GM12878 (cell line): Measurements from ENCODE around the gene GIMAP2. TPM values are rescaled to one million over a fixed set of nuclear protein-coding genes. Genes with fewer than 3 reads are reported as not detected.

Experiments
- ASH2L ChIP-seq: fragments of 300-600, 200-600 bp; sonication (generic); IDR thresholded peaks from 2 replicates; pipeline ENCODE4 v1.6.1; 2017; ENCODE audit warnings: low read depth, mild to moderate bottlenecking, borderline replicate concordance
- ATF3 ChIP-seq: IDR thresholded peaks from 2 replicates; pipeline ENCODE4 v1.6.1; 2011; ENCODE audit warnings: low read depth, mild to moderate bottlenecking, low read length, moderate library complexity, borderline replicate concordance; ENCODE audit errors: extremely low read depth
- BCL11A ChIP-seq: IDR thresholded peaks from 2 replicates; pipeline ENCODE4 v1.6.1; 2011; ENCODE audit warnings: low read depth, low read length
- BCL3 ChIP-seq: IDR thresholded peaks from 2 replicates; pipeline ENCODE4 v1.6.1; 2011; ENCODE audit warnings: borderline replicate concordance, low read depth, mild to moderate bottlenecking, moderate library complexity, low read length; ENCODE audit not compliant: insufficient read depth, poor library complexity, severe bottlenecking
- DPF2 ChIP-seq: fragments of 450-650 bp; IDR thresholded peaks from 2 replicates; pipeline ENCODE4 v1.6.1; 2017; ENCODE audit warnings: mild to moderate bottlenecking
- EED ChIP-seq: sonication (generic); IDR thresholded peaks from 2 replicates; pipeline ENCODE4 v1.6.1; 2016; ENCODE audit warnings: antibody characterized with exemption, low read depth
- ELK1 ChIP-seq: IDR thresholded peaks from 2 replicates; pipeline ENCODE4 v1.6.1; 2012; ENCODE audit warnings: low read depth, low read length, improper control_type of control experiment
- FOXK2 ChIP-seq: fragments of 450-650 bp; IDR thresholded peaks from 2 replicates; pipeline ENCODE4 v1.6.1; 2017; ENCODE audit warnings: mild to moderate bottlenecking, moderate library complexity
- GATAD2B ChIP-seq: fragments of 450-650 bp; conservative IDR thresholded peaks from 2 replicates; pipeline ENCODE4 v1.6.1; 2017; ENCODE audit warnings: low read depth, mild to moderate bottlenecking, moderate library complexity
- HDGF ChIP-seq: fragments of 450-650 bp; IDR thresholded peaks from 2 replicates; pipeline ENCODE4 v1.6.1; 2016; ENCODE audit warnings: antibody characterized with exemption
- IKZF1 ChIP-seq: fragments of 450-650 bp; conservative IDR thresholded peaks from 2 replicates; pipeline ENCODE4 v1.6.1; 2017; ENCODE audit warnings: antibody characterized with exemption, mild to moderate bottlenecking
- KLF5 ChIP-seq: fragments of 450-650 bp; IDR thresholded peaks from 2 replicates; pipeline ENCODE4 v1.6.1; 2014; ENCODE audit warnings: mild to moderate bottlenecking; ENCODE audit not compliant: partially characterized antibody
- MLLT1 ChIP-seq: fragments of 450-650 bp; IDR thresholded peaks from 2 replicates; pipeline ENCODE4 v1.6.1; 2016; ENCODE audit warnings: mild to moderate bottlenecking
- MTA3 ChIP-seq: IDR thresholded peaks from 2 replicates; pipeline ENCODE4 v1.6.1; 2012; ENCODE audit warnings: low read length, inconsistent platforms, borderline replicate concordance
- PKNOX1 ChIP-seq: fragments of 450-650 bp; IDR thresholded peaks from 2 replicates; pipeline ENCODE4 v1.6.1; 2016; ENCODE audit warnings: mild to moderate bottlenecking
- RB1 ChIP-seq: fragments of 450-650 bp; formaldehyde crosslinking; IDR thresholded peaks from 2 replicates; pipeline ENCODE4 v1.6.1; 2017; ENCODE audit warnings: mild to moderate bottlenecking, borderline replicate concordance
- RELB ChIP-seq: fragments of 450-650 bp; IDR thresholded peaks from 2 replicates; pipeline ENCODE4 v1.6.1; 2017; ENCODE audit warnings: low read depth, mild to moderate bottlenecking, moderate library complexity
- SREBF2 ChIP-seq: IDR thresholded peaks from 2 replicates; pipeline ENCODE4 v1.6.1; 2012; ENCODE audit warnings: mild to moderate bottlenecking, low read length
- STAT1 ChIP-seq: fragments of 450-650 bp; conservative IDR thresholded peaks from 2 replicates; pipeline ENCODE4 v1.6.1; 2014; ENCODE audit warnings: antibody characterized with exemption, mild to moderate bottlenecking
- TAF1 ChIP-seq: IDR thresholded peaks from 2 replicates; pipeline ENCODE4 v1.6.1; 2011; ENCODE audit warnings: mild to moderate bottlenecking, low read depth, low read length, borderline replicate concordance
- TARDBP ChIP-seq: IDR thresholded peaks from 2 replicates; pipeline ENCODE4 v1.6.1; 2016; ENCODE audit warnings: borderline replicate concordance
- USF1 ChIP-seq: IDR thresholded peaks from 2 replicates; pipeline ENCODE4 v1.6.1; 2011; ENCODE audit warnings: borderline replicate concordance, low read depth, mild to moderate bottlenecking, moderate library complexity, mixed read lengths, low read length; ENCODE audit not compliant: insufficient read depth; ENCODE audit errors: extremely low read length
- YY1 ChIP-seq: IDR thresholded peaks from 2 replicates; pipeline ENCODE4 v1.6.1; 2011; ENCODE audit warnings: low read depth, mild to moderate bottlenecking, low read length
- polyA plus RNA-seq, 11 experiments: library from polyadenylated mRNA; depleted of rRNA in 4 of 11; unstranded in 6 of 11; stranded (reverse) in 5 of 11; fragments of >200 nt; fragmentation: Nextera tagmentation in 4 of 11; fragmentation: Illumina TruSeq in 1 of 11; extraction: Ambion mirVana in 4 of 11; extraction: Trizol in 1 of 11; gene quantifications; 1 replicate in 1 of 11; 2 replicates in 10 of 11; pipeline versions ENCODE4 v1.2.1 to v1.2.3, GENCODE V29; 2011 to 2016; ENCODE audit warnings: inconsistent platforms in 2 of 11, missing spikeins in 2 of 11, low read depth in 1 of 11
- total RNA-seq, 4 experiments: library from RNA; depleted of rRNA in 3 of 4; stranded (reverse); fragments of >200 nt in 3 of 4; fragmentation: Illumina TruSeq in 1 of 4; extraction: Trizol in 1 of 4; gene quantifications; 2 replicates each; pipeline versions ENCODE4 v1.2.1 to v1.2.3, GENCODE V29; 2013 to 2021

GIMAP2 gene
- total and polyA plus RNA-seq, 10 of the 15 experiments (the other 5 are each of a cell fraction or from before 2014, with no cell fraction given), result 21.3 to 102 (median 31.8) TPM

- TF ChIP-seq ATF3 (no peak), MLLT1 (no peak), KLF5 (no peak), EED (0 out of 2 replicates have a peak, but pooled peaks have one; percentile 35), FOXK2 (no peak), TARDBP (no peak), MTA3 (no peak), TAF1 (peak; percentile 34; the same call in 1 of the 2 replicates), ELK1 (no peak), BCL11A (no peak), PKNOX1 (no peak), IKZF1 (peak; percentile 38; the same call in 1 of the 2 replicates), RELB (0 out of 2 replicates have a peak, but pooled peaks have one; percentile 45), YY1 (no peak), DPF2 (no peak), RB1 (no peak), BCL3 (no peak), USF1 (no peak), SREBF2 (no peak), STAT1 (no peak), GATAD2B (0 out of 2 replicates have a peak, but pooled peaks have one; percentile 32), HDGF (no peak), ASH2L (no peak)
Measured at GRCh38 chr7:150663802-150664494, 21.6 kb upstream of the GIMAP2 start (continued).
